Activated naive CD4-positive, alpha-beta T cell treated with anti-CD3 and anti-CD28 coated beads, Interleukin-2, amount 10 ng/mL, durations not matched to agents 7 days and 5 days (primary cell): Measurements from ENCODE around the gene BSPRY.
"Not testable (repeated sequence)": the region's sequence is repeated elsewhere in the genome, so short reads cannot be mapped to it uniquely, and the experiment has no call there.

ENCODE experiments used
- CTCF ChIA-PET: fragments of 350-600 bp; sonication (Branson Sonifier 250); formaldehyde crosslinking; loops from one replicate; lab custom pipeline; 2021; ENCODE audit warnings: antibody characterized with exemption; lab: Charles Lee
- DNase-seq: peaks from one replicate; pipeline ENCODE4 v3.0.0-alpha.2; 2020
- H3K27ac Mint-ChIP-seq: one replicate; pipeline ENCODE4 v1.8.0; 2021; ENCODE audit warnings: mild to moderate bottlenecking, moderate library complexity, mixed read lengths
- H3K27me3 Mint-ChIP-seq: one replicate; pipeline ENCODE4 v1.8.0; 2021; ENCODE audit warnings: mild to moderate bottlenecking, mixed read lengths
- H3K36me3 Mint-ChIP-seq: one replicate; pipeline ENCODE4 v1.8.0; 2021; ENCODE audit warnings: mixed read lengths
- H3K4me1 Mint-ChIP-seq: one replicate; pipeline ENCODE4 v1.8.0; 2021; ENCODE audit warnings: mixed read lengths
- H3K4me3 Mint-ChIP-seq: one replicate; pipeline ENCODE4 v1.8.0; 2021; ENCODE audit warnings: mild to moderate bottlenecking, moderate library complexity, mixed read lengths
- H3K9me3 Mint-ChIP-seq: one replicate; pipeline ENCODE4 v1.8.0; 2021; ENCODE audit warnings: mixed read lengths

The BSPRY gene

DNA sequence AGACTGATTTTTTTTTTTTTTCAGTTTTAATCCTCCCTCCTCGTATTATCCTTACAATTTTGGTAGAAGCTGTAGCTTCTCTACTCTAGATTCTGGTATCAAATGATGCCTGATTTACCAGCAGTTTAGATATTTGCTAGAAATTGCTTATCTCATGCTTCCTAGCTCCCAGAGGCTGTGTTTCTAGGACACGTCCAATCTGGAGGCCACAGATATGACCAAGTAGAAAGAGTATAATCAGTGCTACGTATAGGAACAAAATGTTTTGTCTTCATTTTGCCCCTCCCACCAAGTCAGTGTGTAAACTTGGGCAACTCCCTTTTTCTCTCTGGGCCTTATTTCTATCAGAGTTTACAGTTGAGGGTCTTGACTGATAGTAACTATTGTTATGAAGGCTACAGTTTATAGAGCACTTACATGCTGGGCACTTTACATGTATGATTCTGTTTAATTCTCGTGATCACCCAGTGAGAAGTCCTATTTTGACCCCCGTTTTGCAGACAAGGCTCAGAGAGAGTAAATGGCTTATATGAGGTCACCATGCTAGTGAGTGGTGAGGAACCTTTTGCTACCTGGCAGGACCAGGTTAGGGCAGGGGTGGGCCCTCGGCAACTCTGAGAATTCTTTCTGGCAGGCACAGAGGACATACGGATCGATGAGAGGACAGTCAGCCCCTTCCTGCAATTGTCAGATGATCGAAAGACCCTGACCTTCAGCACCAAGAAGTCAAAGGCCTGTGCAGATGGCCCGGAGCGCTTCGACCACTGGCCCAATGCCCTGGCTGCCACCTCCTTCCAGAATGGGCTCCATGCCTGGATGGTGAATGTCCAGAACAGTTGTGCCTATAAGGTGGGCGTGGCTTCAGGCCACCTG, 19.9 kb downstream of the BSPRY start:
- H3K4me1 Mint-ChIP-seq: no peaks in the 10 kb centered on the region
- H3K9me3 Mint-ChIP-seq: no peaks in the 10 kb centered on the region
- H3K27me3 Mint-ChIP-seq: peaks cover 4% of the 10 kb centered on the region
- H3K36me3 Mint-ChIP-seq: peaks cover 4% of the 10 kb centered on the region
- no peak overlapping the region for H3K27ac Mint-ChIP-seq
- H3K4me3 Mint-ChIP-seq: no peak overlapping the region
- CTCF ChIA-PET: no interaction called here
- no peak for DNase-seq

GRCh38 chr9:113369855-113370140, 20.5 kb downstream of the BSPRY start:
- Mint-ChIP-seq H3K4me1 (no peaks in the 10 kb centered on the region), H3K36me3 (peaks cover 4% of the 10 kb centered on the region), H3K27ac (no peak overlapping the region), H3K9me3 (no peaks in the 10 kb centered on the region), H3K4me3 (no peak overlapping the region), H3K27me3 (peaks cover 4% of the 10 kb centered on the region)
- CTCF ChIA-PET: interaction anchor here (0.6 kb wide), 1 partner anchor 285 kb away, joined by 3 read pairs; no protein-coding TSS in a partner anchor
- no peak for DNase-seq

DNA sequence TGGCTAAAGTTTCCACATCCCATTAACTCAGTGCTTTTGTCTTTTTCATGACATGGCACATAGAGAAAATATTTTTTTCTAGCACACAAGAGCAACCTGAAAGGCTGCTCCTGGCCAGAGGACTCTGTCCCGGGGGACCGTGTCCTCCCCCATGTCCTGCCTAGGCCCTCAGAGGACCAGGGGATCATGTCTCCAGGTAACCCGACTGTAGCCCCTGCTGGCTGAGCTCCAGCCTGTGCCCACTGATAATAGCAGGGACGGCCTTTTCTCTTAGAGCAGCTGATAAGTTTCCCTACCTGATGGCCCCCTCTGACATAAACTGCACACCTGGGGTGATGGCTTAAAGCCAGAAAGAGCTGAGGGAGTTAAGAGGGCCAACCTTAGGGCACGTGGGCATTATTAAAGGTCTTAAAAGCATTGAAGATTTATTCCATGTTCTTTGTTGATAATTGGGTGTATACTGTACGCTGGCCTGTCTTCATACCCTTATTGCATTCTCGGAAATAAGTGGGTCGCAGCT, 21.5 kb downstream of the BSPRY start:
- Mint-ChIP-seq H3K4me3 (no peak overlapping the region), H3K27me3 (peaks cover 4% of the 10 kb centered on the region), H3K4me1 (peaks cover 8% of the 10 kb centered on the region), H3K36me3 (peaks cover 4% of the 10 kb centered on the region), H3K9me3 (no peaks in the 10 kb centered on the region), H3K27ac (no peak overlapping the region)
- CTCF ChIA-PET: interaction anchor here (1.5 kb wide), 1 partner anchor 32 kb away, joined by 3 read pairs; no protein-coding TSS in a partner anchor
- DNase-seq: no peak

GRCh38 chr9:113372059-113372458, 22.7 kb downstream of the BSPRY start:
- Mint-ChIP-seq H3K27me3 (no peaks in the 10 kb centered on the region), H3K4me1 (peaks cover 9% of the 10 kb centered on the region), H3K9me3 (no peaks in the 10 kb centered on the region), H3K36me3 (peaks cover 4% of the 10 kb centered on the region), H3K27ac (no peak overlapping the region), H3K4me3 (no peak overlapping the region)
- DNase-seq: no peak
- CTCF ChIA-PET: no interaction called here

DNA sequence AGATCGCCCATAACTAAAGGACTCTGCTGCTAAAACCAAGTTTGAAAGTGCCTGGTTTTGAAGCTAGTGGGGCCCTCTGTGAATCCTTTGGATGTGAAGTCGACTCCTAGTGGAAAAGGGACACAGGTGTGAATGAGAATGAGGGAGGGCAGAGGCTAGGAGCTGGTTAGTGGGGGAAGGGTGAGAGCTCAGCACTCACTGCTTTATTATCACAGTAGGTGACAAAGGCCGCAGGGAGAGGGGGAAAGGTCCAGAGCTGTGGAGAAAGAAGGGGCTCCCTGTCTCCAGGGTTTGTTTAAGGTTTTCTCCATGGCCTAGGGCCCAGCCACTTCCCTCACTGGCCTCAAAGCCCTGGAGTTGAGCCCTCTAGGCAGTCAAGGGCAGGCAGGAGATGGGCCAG, 23.9 kb downstream of the BSPRY start:
- Mint-ChIP-seq H3K27ac (no peak overlapping the region), H3K36me3 (peaks cover 4% of the 10 kb centered on the region), H3K9me3 (no peaks in the 10 kb centered on the region), H3K4me1 (peaks cover 10% of the 10 kb centered on the region), H3K4me3 (no peak overlapping the region), H3K27me3 (no peaks in the 10 kb centered on the region)
- CTCF ChIA-PET: no interaction called here
- no peak for DNase-seq

DNA sequence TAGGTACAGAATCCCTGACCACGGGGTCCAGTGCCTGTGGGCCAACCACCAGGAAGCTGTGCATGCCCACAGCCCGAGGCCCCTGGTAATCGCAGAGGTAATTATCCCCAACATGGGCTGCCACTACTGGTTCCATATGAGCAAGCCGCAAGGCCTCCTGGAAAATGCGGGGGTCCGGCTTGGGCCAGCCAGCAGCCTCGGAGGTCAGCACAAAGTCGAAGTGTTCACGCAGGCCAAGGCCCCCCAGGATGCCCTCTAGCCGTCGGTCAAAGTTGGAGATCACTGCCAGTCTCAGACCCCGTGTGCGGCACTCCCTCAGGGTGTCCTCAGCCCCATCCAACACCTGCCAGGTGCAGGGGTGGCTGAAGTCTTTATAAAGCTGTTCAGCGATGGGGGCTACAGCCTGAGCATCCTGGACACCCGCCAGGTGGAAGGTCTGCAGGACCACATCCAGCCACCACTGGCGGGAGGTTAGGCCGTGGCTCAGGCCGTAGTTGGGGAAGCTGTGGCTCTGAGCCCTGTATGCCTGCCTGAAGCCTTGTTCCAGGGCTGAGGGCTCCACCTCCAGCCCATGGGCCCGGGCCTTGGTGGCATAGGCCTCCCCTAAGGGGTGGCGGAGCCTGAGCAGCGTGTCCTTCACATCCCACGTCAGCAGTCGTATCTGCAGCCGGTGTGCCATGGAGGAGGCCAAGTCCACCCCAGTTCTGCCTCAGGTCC, 24.5 kb downstream of the BSPRY start:
- Mint-ChIP-seq H3K36me3 (peaks cover 4% of the 10 kb centered on the region), H3K27ac (no peak overlapping the region), H3K4me1 (peaks cover 10% of the 10 kb centered on the region), H3K27me3 (no peaks in the 10 kb centered on the region), H3K9me3 (no peaks in the 10 kb centered on the region), H3K4me3 (no peak overlapping the region)
- no peak for DNase-seq
- CTCF ChIA-PET: no interaction called here

DNA sequence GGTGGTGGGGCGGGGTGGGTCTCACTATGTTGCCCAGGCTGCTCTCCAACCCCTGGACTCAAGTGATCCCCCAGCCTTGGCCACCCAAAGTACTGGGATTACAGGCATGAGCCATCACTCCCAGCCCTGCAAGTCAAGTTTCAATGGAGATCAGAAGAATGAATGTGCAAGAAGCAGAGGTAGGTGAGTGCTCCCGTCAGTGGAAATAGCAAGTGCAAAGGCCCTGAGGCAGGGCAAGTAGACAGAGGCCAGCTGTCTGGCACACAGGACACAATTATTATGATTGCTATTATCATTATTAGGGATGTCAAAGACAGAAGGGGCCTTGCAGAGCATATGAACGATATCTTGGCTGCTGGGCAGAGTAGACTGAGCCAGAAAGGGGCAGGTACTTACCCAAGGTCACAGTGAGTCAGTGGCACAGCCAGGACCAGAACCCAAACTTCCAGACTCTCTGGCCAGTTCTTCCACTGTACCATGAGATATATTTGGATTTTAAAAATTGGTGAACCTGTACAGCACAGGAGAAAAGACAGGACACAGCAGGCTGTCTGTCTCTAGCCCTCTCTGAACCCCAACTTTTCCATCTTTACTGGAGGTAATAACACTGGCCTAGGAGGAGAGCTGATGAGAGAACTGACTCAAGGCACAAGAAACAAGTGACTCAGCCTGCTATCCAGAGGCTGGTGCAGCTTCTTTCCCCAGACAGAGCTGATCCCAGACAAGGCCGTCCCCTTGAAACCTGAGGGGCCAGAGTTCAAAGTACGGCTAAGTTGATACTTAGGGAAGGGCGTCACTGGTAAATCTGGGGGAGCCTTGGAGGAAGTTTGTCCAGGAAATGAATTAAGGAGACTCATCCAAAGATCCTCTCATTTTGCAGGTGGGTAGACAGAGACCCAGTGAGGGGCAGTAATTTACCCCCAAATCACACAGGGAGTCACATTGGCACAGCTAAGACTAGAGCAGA, 26.0 kb downstream of the BSPRY start:
- H3K36me3 Mint-ChIP-seq: peaks cover 4% of the 10 kb centered on the region
- no peak for DNase-seq
- peak overlapping the region; percentile 74 for H3K27ac Mint-ChIP-seq
- peak overlapping the region; percentile 73 for H3K4me3 Mint-ChIP-seq
- no peaks in the 10 kb centered on the region for H3K27me3 Mint-ChIP-seq
- no peaks in the 10 kb centered on the region for H3K9me3 Mint-ChIP-seq
- H3K4me1 Mint-ChIP-seq: peaks cover 10% of the 10 kb centered on the region
- CTCF ChIA-PET: interaction anchor here (0.6 to 0.9 kb wide), 2 partner anchors 25 to 29 kb away, joined by 3 read pairs; no protein-coding TSS in a partner anchor

DNA sequence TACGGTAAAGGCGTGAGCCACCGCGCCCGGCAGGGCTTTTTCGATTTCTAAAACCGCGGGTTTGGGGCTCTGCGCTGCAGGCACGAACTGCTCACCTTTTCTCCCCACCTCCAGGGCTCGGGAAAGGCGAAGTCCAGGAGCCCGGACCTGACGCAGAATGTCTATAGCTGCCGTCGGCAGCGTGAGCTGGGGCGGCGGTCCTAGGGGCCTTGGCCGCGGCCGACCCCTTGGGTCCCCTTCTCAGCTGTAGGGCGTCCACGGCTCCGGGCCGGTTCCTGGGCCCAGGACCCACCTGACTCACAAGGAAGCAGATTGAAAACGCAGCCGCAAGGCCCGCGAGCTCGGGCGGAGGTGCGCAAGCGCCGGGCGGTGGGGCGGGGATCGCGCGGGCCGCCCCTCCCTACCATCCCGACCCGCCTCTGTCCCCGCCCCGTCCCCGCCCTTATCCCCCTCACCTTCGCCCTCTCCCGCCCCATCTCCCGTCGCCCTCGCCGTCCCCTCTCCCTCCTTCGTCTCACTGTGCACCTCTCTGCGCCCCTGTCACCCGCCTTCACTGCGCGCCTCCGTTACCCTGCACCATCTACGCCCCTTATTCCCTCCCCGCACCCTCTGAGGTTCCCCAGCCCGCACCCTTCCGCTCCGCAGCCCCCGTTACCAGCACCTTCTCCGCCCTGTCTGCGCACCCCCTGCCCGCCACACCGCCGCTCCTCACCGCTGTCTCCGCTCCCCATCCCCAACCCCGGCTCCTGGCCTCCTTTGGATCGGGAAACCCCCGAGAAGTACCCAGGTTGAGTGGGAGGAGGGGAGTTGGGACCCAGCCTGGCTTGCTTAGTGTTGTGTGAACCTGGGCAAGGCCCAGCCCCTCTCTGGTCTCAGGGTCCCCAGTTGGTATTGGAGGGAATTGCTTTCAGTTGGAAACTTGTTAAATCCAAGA, 27.6 kb downstream of the BSPRY start, which contains the start of gene HDHD3:
HDHD3 (minus strand) TSS at position 353 of the 934 bp plus-strand sequence. CDS start 2,632 bp downstream, outside the sequence.
- H3K36me3 Mint-ChIP-seq: peaks cover 4% of the 10 kb centered on the region
- DNase-seq: peak; percentile 86
- peak within 1 kb of the TSS; percentile 73 for H3K4me3 Mint-ChIP-seq
- H3K27me3 Mint-ChIP-seq: peaks cover 9% of the 10 kb centered on the region
- H3K4me1 Mint-ChIP-seq: peaks cover 10% of the 10 kb centered on the region
- CTCF ChIA-PET: interaction anchor here (0.9 kb wide), 1 partner anchor 23 kb away, joined by 3 read pairs; no protein-coding TSS in a partner anchor
- no peaks in the 10 kb centered on the region for H3K9me3 Mint-ChIP-seq
- peak within 1 kb of the TSS; percentile 76 for H3K27ac Mint-ChIP-seq

- not testable (repeated sequence) for H3K36me3 Mint-ChIP-seq, H3K4me3 Mint-ChIP-seq, H3K27me3 Mint-ChIP-seq, DNase-seq, H3K9me3 Mint-ChIP-seq, H3K27ac Mint-ChIP-seq, H3K4me1 Mint-ChIP-seq
- CTCF ChIA-PET: interaction anchor here (0.6 kb wide), 1 partner anchor 729 kb away, joined by 3 read pairs; no protein-coding TSS in a partner anchor
Observed at GRCh38 chr9:113379094-113379828, 29.9 kb downstream of the BSPRY start.

DNA sequence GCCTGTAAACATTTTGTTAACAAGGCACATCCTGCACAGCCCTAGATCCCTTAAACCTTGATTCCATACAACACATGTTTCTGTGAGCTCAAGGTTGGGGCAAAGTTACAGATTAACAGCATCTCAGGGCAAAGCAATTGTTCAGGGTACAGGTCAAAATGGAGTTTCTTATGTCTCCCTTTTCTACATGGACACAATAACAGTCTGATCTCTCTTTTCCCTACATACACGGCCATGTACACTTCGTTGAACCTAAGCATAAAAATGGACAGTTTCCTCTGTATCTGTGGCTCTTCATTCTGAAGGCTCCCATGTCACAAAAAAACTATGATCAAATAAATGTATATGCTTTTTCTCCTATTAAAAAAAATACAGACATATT, 30.5 kb downstream of the BSPRY start:
- not testable (repeated sequence) for H3K4me3 Mint-ChIP-seq, H3K9me3 Mint-ChIP-seq, H3K27ac Mint-ChIP-seq, H3K36me3 Mint-ChIP-seq, H3K27me3 Mint-ChIP-seq, H3K4me1 Mint-ChIP-seq, DNase-seq
- CTCF ChIA-PET: interaction anchor here (0.6 kb wide), 1 partner anchor 203 kb away, joined by 3 read pairs; no protein-coding TSS in a partner anchor

DNA sequence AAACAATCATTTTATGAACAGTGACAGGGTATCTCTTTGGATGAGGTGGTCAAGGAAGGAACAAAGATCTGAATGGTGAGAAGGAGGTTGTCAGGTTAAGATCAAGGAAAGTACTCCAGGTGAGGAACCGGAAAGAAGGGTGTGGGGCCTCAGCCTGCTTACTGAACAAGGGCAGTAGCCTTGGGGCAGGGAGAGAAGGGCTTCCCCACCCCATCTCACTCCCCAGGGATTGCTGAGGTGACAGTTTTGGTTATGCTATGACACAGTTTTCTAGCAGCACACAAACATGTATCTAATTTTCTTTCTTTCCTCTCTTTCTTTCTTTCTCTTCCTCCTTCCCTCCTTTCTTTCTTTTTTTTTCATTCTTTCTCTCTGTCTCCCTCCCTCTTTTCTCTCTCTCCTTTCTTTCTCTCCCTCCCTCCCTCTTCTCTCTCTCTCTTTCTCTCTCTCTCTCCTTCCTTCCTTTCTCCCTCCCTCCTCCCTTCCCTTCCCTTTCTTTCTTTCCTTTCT, 31.6 kb downstream of the BSPRY start:
- H3K36me3 Mint-ChIP-seq: peaks cover 2% of the 10 kb centered on the region
- no peak for DNase-seq
- no peak overlapping the region for H3K27ac Mint-ChIP-seq
- H3K27me3 Mint-ChIP-seq: peaks cover 9% of the 10 kb centered on the region
- no peak overlapping the region for H3K4me3 Mint-ChIP-seq
- H3K9me3 Mint-ChIP-seq: no peaks in the 10 kb centered on the region
- H3K4me1 Mint-ChIP-seq: peaks cover 2% of the 10 kb centered on the region
- CTCF ChIA-PET: no interaction called here

- not testable (repeated sequence) for H3K27ac Mint-ChIP-seq, H3K4me3 Mint-ChIP-seq
Observed at GRCh38 chr9:113381441-113381840, 32.1 kb downstream of the BSPRY start.

More at GRCh38 chr9:113381441-113381840, 32.1 kb downstream of the BSPRY start:
- DNase-seq, H3K27me3 Mint-ChIP-seq, CTCF ChIA-PET, H3K36me3 Mint-ChIP-seq, H3K4me1 Mint-ChIP-seq, H3K9me3 Mint-ChIP-seq: not testable (repeated sequence)
